ENCODE results near the gene ACCS.

ACCS gene

DNA sequence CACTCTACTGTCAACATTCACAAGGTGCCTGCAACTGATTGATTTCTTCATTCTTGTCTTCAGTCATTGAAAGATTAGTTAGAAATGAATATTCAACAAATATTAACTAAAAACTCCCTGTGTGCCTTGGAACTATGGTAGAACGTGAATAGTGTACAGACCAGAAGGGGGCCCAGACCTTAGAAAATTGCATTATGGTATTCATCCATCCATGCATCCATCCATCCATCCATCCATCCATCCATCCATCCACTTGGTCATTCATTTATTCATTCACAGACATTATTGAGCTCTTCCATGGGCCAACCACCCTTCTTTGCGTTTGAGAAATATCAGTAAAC, 28.4 kb upstream of the ACCS start:
- no peak overlapping the region for H3K4me3 ChIP-seq (ENCODE audit: low read depth, low read length)
- DNase-seq (ENCODE audit: low read depth) = no peak
- TF ChIP-seq, protein P1, sequence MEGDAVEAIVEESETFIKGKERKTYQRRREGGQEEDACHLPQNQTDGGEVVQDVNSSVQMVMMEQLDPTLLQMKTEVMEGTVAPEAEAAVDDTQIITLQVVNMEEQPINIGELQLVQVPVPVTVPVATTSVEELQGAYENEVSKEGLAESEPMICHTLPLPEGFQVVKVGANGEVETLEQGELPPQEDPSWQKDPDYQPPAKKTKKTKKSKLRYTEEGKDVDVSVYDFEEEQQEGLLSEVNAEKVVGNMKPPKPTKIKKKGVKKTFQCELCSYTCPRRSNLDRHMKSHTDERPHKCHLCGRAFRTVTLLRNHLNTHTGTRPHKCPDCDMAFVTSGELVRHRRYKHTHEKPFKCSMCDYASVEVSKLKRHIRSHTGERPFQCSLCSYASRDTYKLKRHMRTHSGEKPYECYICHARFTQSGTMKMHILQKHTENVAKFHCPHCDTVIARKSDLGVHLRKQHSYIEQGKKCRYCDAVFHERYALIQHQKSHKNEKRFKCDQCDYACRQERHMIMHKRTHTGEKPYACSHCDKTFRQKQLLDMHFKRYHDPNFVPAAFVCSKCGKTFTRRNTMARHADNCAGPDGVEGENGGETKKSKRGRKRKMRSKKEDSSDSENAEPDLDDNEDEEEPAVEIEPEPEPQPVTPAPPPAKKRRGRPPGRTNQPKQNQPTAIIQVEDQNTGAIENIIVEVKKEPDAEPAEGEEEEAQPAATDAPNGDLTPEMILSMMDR (IDR thresholded peaks at IDR 0.05; ENCODE audit: control insufficient read depth, extremely low read depth, insufficient read depth) = no peak

- no peak overlapping the region for H3K4me3 ChIP-seq (ENCODE audit: low read depth, low read length)
- no peak for DNase-seq (ENCODE audit: low read depth)
- TF ChIP-seq, protein P1 (IDR thresholded peaks at IDR 0.05; ENCODE audit: control insufficient read depth, extremely low read depth, insufficient read depth) = no peak
These were observed 22.9 kb upstream of the ACCS start for GRCh38 chr11:44043157-44043556.

GRCh38 chr11:44046182-44046581, 19.9 kb upstream of the ACCS start:
- no peak for DNase-seq (ENCODE audit: low read depth)
- TF ChIP-seq, protein P1 (IDR thresholded peaks at IDR 0.05; ENCODE audit: control insufficient read depth, extremely low read depth, insufficient read depth) = no peak

DNA sequence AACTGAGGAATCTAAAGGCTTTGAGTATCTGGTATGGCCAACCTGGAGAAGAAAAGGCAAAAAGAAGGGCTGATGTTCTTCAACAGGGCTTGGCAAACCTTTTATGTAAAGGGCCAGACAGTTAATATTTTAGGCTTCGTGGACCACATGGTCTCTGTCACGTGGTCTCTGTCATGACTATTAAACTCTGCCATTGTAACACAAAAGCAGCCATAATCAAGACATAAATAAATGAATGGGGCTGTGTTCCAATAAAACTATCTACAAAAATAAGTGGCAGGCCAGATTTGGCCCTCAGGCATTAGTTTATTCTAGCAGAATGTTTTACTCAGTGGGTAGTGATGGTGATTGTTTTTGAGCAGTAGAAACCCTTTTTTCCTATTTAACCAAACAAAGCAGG, 18.8 kb upstream of the ACCS start:
- H3K4me3 ChIP-seq (ENCODE audit: low read depth, low read length) = no peak overlapping the region
- DNase-seq (ENCODE audit: low read depth) = no peak
- TF ChIP-seq, protein P1 (IDR thresholded peaks at IDR 0.05; ENCODE audit: control insufficient read depth, extremely low read depth, insufficient read depth) = no peak

More at GRCh38 chr11:44046182-44046581, 19.9 kb upstream of the ACCS start:
- H3K4me3 ChIP-seq (ENCODE audit: low read depth, low read length) = no peak overlapping the region

- TF ChIP-seq, protein P1 (IDR thresholded peaks at IDR 0.05; ENCODE audit: control insufficient read depth, extremely low read depth, insufficient read depth) = no peak
- no peak for DNase-seq (ENCODE audit: low read depth)
- no peak within 1 kb of the TSS for H3K4me3 ChIP-seq (ENCODE audit: low read depth, low read length)
These were observed 18.1 kb upstream of the ACCS start, which contains the start of gene ACCSL for GRCh38 chr11:44047931-44048431. Gene ACCSL (plus strand): TSS chr11:44047981. CDS start chr11:44048037, 56 bp downstream.

- TF ChIP-seq, protein P1 (IDR thresholded peaks at IDR 0.05; ENCODE audit: control insufficient read depth, extremely low read depth, insufficient read depth) = no peak
- no peak for DNase-seq (ENCODE audit: low read depth)
- H3K4me3 ChIP-seq (ENCODE audit: low read depth, low read length) = no peak overlapping the region
These were observed 16.2 kb upstream of the ACCS start for GRCh38 chr11:44049832-44050231.

DNA sequence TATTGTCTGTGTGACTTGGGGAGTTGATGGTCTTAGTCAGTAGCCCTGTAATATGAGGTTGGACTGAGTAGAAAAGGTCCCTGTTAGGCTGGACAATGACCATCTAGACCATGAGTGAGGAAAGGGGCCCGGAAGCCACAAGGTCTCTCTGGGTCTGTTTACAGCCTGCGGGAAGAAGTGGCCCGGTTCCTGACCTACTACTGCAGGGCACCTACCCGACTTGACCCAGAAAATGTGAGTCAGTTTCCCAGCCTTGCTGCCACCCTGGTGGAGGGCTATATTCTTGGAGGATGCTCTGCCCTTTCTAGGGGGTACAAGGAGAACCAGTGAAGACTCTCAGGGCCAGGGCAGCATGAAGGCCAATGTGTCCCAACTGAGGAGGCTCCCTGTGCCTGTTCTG, 14.9 kb upstream of the ACCS start:
- TF ChIP-seq, protein P1 (IDR thresholded peaks at IDR 0.05; ENCODE audit: control insufficient read depth, extremely low read depth, insufficient read depth) = no peak
- no peak for DNase-seq (ENCODE audit: low read depth)
- H3K4me3 ChIP-seq (ENCODE audit: low read depth, low read length) = no peak overlapping the region
